ENCODE measurements around the gene NFYB. TPM values are rescaled to one million over a fixed set of nuclear protein-coding genes. Genes with fewer than 3 reads are reported as not detected.
"Not testable (repeated sequence)": the region's sequence is repeated elsewhere in the genome, so short reads cannot be mapped to it uniquely, and the experiment has no call there.

The NFYB gene
- 31.8 TPM for polyA plus RNA-seq (2013, experiment 1 of 2; ENCODE audit: insufficient read length)
- polyA plus RNA-seq (2013, experiment 2 of 2; ENCODE audit: insufficient read length) = 33.8 TPM

- peak; percentile 98 for DNase-seq
Measured at GRCh38 chr12:104137902-104138796, at the start of gene NFYB. Gene NFYB (minus strand): TSS chr12:104138210. CDS start chr12:104135453, 2,757 bp downstream.

- no peak for DNase-seq
Measured at GRCh38 chr12:104187446-104188155, 49.6 kb upstream of the NFYB start.

- no peak for DNase-seq
Measured at GRCh38 chr12:104183443-104183842, 45.4 kb upstream of the NFYB start.

GRCh38 chr12:104182621-104183378 lies 44.8 kb upstream of the NFYB start:
- DNase-seq = no peak

- DNase-seq = peak; percentile 60
Measured at GRCh38 chr12:104182144-104182543, 44.1 kb upstream of the NFYB start.

- peak; percentile 49 for DNase-seq
Measured at GRCh38 chr12:104181313-104181712, 43.3 kb upstream of the NFYB start.

- peak; percentile 22 for DNase-seq
Measured at GRCh38 chr12:104180374-104180773, 42.4 kb upstream of the NFYB start.

- DNase-seq = peak; percentile 83
Measured at GRCh38 chr12:104177663-104178501, 39.9 kb upstream of the NFYB start.

- no peak for DNase-seq
Measured at GRCh38 chr12:104177336-104177662, 39.3 kb upstream of the NFYB start.

GRCh38 chr12:104175726-104176247 lies 37.8 kb upstream of the NFYB start:
- DNase-seq = no peak

GRCh38 chr12:104173804-104174203 lies 35.8 kb upstream of the NFYB start:
- not testable (repeated sequence) for DNase-seq

- no peak for DNase-seq
Measured at GRCh38 chr12:104172570-104172947, 34.5 kb upstream of the NFYB start.

- DNase-seq = no peak
Measured at GRCh38 chr12:104171785-104172569, 34.0 kb upstream of the NFYB start.

GRCh38 chr12:104168596-104168995 lies 30.6 kb upstream of the NFYB start:
- no peak for DNase-seq

- no peak for DNase-seq
Measured at GRCh38 chr12:104167519-104168458, 29.8 kb upstream of the NFYB start.

GRCh38 chr12:104166465-104166864 lies 28.5 kb upstream of the NFYB start:
- DNase-seq = no peak

- DNase-seq = no peak
Measured at GRCh38 chr12:104165801-104166200, 27.8 kb upstream of the NFYB start.

- DNase-seq = no peak
Measured at GRCh38 chr12:104164634-104165033, 26.6 kb upstream of the NFYB start.

GRCh38 chr12:104163631-104164030 lies 25.6 kb upstream of the NFYB start:
- peak; percentile 77 for DNase-seq

- DNase-seq = not testable (repeated sequence)
Measured at GRCh38 chr12:104163028-104163427, 25.0 kb upstream of the NFYB start.
